ENCODE measurements around the gene HLTF.
A peak's percentile ranks its signal among the peaks of the same experiment; 100 is the strongest.
"Not testable (repeated sequence)": the region's sequence is repeated elsewhere in the genome, so short reads cannot be mapped to it uniquely, and the experiment has no call there.

The HLTF gene

GRCh38 chr3:149086232-149086988, at the start of gene HLTF:
HLTF (minus strand) TSS chr3:149086533; CDS start chr3:149086336, 197 bp downstream.
- DNase-seq, result peak; percentile 98

- no peak for DNase-seq
Measured at GRCh38 chr3:149134575-149134974, 48.2 kb upstream of the HLTF start.

- no peak for DNase-seq
Measured at GRCh38 chr3:149131589-149131988, 45.3 kb upstream of the HLTF start.

DNA sequence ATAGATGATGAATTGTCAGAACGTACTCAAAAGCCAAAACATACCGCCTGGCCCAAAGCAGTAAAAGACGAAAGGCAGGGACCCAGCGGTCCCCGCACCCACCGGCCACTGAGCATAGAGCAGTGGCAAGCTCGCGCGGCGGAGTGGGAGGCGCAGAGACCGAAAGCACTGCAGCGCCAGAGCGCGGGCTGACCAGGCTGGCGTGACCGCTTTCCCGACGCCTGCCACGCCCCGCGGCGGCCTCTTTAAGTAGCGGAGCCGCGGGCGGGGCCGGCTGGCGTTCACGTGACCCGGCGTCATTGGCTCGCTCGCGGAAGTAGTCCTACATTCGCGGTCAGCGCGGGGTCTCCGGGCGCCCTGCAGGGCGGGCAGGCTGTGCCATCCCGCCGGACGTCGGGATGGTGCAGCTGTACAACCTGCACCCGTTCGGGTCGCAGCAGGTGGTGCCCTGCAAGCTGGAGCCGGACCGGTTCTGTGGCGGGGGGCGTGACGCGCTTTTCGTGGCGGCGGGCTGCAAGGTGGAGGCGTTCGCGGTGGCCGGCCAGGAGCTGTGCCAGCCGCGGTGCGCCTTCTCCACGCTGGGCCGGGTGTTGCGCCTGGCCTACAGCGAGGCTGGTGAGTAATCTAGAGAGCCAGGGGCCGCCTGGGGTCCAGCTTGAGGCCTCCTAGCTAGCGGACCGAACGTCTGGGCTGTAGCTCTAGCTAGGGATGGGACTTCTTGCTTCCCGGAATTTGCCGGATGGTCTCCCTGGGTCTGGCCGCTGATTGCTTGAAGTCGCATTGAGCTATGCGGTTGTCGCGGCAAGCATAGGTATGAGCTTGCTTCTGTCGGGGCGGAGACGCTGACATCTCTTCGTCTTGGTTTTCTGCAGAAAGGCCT, 43.2 kb upstream of the HLTF start, which contains the start of gene HPS3:
HPS3 (plus strand) TSS at position 313 of the 880 bp plus-strand sequence; CDS start at position 399, 86 bp downstream.
- DNase-seq, result peak; percentile 73

GRCh38 chr3:149128821-149129220, 42.5 kb upstream of the HLTF start:
- no peak for DNase-seq

DNA sequence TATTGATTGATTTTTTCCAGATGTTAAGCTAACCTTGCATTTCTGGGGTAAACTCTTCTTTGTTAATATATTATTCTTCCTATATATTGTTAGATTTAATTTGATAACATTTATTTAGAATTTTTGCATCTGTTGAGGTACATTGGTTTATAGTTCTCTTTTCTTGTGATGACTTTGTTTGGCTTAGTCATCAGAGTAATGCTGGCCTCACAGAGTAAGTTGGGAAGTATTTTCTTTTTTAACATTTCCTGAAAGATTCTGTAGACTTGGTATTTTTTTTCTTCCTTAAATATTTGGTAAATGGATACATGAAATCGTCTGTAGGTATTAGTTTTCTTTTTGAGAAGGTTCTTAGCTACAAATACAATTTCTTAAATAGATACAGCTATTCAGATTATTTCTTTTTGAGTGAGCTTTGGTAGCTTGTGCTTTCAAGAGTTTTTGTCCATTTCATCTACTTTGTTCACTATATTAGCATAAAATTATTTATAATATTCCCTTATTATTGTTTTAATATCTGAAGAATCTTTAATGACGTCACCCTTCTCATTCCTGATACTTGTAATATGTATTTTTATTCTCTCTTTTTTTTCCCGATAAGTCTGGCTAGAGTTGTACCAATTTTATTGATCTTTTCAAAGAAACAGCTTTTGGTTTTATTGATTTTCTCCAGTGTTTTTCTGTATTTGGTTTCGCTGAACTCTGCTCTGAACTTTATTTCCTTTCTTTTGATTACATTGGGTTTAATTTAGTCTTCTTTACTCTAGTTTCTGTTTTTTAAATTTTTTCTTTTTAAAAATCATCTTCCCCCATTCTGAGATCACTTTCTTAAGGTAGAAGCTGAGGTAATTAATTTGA, 36.6 kb upstream of the HLTF start:
- DNase-seq, result no peak

- DNase-seq, result peak; percentile 69 to 73
Measured at GRCh38 chr3:149120051-149120972, 34.0 kb upstream of the HLTF start.

GRCh38 chr3:149119466-149119865, 33.1 kb upstream of the HLTF start:
- DNase-seq, result no peak

DNA sequence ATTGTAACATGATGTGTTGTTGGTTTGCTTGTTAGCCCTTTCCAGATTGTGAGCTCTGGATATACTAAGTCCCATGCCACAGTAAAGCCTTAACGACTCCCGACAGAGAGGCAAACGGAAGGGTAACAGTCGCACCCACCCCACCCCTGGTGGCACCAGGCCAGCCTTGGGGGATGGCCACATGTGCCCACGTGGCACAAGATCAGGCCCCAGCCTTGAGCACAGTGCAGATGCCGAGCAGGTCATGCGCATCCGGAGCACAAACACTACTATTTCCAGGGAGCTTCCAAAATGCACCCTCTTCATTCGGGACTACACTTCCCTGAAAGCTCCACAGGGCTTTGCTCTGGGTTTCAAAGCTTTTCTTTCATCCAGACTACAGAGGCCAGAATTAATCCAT, 32.4 kb upstream of the HLTF start:
- no peak for DNase-seq

DNA sequence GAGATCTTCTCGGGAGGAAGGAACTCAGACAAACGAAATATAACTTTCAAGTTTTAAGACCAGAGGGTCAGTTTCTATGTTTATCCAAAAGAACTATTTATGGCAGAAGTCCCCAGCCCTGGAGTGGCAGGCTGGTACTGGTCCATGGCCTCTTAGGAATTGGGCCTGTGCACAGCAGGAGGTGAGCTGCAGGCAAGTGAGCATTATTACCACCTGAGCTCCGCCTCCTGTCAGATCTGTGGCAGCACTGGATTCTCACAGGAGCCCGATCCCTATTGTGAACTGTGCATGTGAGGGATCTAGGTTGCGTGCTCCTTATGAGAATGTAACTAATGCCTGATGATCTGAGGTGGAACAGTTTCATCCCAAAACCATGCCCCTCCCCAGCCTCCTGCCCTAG, 28.8 kb upstream of the HLTF start:
- no peak for DNase-seq

DNA sequence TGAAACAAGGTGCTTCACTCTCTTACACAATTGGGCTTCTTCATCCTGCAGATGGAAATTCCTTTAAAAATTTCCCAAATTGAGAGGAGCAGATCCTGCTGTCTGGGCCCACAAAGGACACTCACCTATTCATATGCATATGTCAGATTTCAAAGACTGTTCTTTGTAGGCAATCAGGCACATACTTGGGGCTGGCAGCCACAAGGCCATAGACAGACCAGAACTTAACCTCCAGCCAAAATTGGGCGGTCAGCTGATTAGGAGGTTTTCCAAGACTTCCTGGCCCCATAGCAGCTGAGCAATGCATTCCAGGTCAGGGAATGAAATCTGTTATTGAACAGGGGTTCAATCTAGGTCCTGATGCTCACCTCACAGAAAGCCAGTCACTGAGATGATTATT, 28.1 kb upstream of the HLTF start:
- no peak for DNase-seq

GRCh38 chr3:149104484-149104883, 18.2 kb upstream of the HLTF start:
- no peak for DNase-seq

DNA sequence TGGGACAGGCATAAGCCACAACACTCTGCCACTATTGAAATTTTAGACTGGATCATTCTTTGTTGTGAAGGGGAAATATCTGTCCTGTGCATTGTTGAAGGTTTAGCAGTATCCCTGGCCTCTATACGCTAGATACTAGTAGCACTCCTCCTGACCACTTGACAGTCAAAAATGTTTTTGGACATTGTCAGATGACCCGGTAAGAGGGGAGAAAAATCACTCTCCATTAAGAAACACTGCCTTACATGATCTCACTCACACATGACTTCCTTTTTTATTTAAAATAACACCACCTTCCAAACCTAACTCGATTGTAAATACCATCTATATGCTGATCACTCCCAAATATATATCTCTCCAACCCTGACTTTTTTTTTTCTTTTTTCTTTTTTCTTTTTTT, 15.3 kb upstream of the HLTF start:
- DNase-seq, result no peak

- DNase-seq, result no peak
Measured at GRCh38 chr3:149101154-149101553, 14.8 kb upstream of the HLTF start.

GRCh38 chr3:149097987-149098386, 11.7 kb upstream of the HLTF start:
- not testable (repeated sequence) for DNase-seq

DNA sequence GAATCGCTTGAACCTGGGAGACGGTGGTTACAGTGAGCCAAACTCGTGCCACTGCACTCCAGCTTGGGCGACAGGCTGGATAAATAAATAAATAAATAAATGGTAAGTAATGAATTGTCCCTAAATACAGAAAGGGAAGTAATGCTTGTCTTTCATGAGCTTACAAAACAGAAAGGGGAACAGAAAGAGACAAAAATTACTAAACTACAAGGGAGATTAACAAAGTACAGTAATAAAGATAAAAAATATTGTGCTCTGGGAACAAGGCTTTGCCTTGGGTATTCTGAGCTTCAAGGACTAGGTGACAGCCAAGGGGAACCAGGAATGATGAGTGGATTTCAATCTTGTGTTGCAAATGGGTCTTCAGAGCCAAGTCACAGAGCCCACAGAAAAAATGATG, 9.2 kb upstream of the HLTF start:
- peak in 1 of 2 experiments; percentile 35 for DNase-seq

DNA sequence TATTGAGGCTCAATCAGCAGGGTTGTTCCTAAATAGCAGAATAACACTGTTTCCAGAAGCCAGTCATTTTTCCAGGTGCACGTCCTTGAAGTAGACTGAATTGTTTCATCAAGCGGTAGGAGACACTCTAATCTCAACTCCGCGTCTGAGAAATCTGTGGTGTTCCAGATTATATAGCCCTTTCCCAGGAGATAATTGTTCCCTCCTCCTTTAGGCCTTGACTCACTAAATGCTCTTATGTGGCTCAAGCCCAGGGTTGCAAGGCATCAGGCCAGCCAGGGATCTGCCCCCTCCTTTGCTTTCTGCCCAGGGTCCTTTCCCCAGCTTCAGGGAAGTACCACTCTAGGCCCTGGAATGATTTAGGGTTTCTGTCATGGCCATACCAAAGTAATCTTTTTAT, 5.7 kb upstream of the HLTF start:
- DNase-seq, result no peak

DNA sequence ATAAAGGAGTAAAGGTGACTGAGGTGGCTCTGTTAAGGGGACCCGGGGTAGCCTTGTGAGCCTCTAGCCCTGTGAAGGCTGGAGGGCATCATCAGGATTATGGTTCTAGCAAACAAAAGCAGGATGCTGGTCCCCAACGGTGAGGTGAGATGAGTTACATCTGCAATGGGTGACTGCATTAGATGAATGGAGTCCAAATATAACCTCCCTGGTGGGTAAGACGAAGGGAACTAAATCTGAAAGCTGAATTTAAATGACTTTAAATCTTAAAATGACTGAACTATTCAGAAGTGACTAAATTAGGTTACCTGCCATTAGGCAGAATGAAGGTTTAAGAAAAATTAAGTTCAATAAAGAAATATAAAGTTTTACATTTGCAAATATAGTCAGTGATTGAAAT, 4.6 kb upstream of the HLTF start:
- no peak for DNase-seq

DNA sequence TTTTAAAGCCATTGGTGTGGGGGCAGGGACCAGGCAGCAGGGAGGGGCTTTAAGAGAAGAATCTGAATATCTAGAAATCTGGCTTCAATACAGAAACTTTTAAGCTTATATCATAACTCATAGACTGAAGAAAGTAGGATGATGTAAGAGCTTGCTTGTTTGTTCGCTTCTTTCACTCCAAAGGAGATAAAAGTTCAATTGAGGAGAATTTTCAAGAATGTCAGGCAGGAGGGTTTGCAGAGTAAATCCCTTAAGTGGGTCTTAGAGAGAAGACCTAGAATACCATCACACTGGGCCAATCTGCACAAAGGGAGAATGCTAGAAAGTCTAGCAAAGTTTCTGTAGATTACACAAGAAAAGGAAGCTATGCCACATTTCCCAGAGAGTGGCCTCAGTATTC, 4.1 kb upstream of the HLTF start:
- DNase-seq, result no peak

DNA sequence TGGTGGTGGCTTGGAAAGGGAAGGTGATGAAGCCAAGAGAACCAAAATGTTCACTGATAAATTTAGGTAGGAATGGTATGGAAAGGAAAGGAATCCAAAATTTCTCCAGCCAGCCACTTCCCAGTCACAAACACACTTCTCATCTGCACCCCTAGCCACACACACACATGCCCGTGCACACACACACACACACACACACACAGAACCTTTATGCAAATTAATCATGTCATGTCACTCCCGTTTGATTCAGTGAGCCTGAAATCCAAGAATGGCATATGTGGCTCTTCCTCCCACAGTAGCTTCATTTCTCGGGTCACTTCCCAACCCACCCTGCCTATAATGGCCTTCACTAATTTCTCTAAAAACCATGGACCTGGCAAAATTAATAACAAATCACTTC, 3.1 kb upstream of the HLTF start:
- DNase-seq, result no peak

GRCh38 chr3:149087208-149087607, 875 bp upstream of the HLTF start:
- no peak for DNase-seq

- DNase-seq, result peak; percentile 39 to 42
Measured at GRCh38 chr3:149085828-149086231, 503 bp downstream of the HLTF start.

All from Kasumi-1 (cell line).